Measurements from ENCODE around the gene GID8. TPM values are rescaled to one million over a fixed set of nuclear protein-coding genes. Genes with fewer than 3 reads are reported as not detected.

GID8 gene
- total and polyA plus RNA-seq, 2 donors (not counting 3 experiments of a cell fraction or from before 2014, with no cell fraction given), result 25.3 to 34.6 TPM

DNA sequence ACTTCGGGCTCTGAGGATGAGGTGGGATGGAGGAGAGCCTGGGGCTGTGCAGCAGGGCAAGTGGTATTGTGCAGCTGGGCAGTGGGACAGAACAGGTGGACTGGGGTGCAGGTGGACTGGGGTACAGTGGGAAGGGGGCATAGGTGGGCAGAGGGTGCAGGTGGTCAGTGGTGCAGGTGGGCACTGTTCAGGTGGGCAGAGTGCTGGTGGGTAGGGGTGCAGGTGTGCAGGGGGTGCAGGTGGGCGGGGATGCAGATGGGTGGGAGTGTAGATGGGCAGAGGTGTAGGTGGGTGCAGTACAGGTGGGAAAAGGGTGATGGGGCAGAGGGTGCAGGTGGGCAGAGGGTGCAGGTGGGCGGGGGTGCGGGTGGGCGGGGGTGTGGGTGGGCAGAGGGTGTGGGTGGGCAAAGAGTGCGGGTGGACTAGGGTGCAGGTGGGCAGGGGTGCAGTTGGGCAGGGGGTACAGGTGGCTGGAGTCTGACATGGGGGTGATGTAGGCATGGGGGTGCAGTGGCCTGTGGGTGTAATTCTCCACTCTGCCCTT lies 48.4 kb downstream of the GID8 start:
- dilution Hi-C loops (cut with MboI; ENCODE audit: extremely low pct_ligation_motif_present, low sequenced_read_pairs), result no loop called here
- Histone ChIP-seq H3K4me1 (ENCODE audit: control insufficient read depth, extremely low read depth, insufficient read depth, low read length) (no peaks in the 10 kb centered on the region), H3K9me3 (replicated peaks; ENCODE audit: control insufficient read depth, insufficient read depth, low read length) (no peaks in the 10 kb centered on the region), H3K27me3 (ENCODE audit: control insufficient read depth in 2 of 2, insufficient read depth in 2 of 2, low read length in 2 of 2) (peaks cover 3% of the 10 kb centered on the region in 2 experiments), H3K4me2 (ENCODE audit: insufficient read depth, low read length) (no peak overlapping the region), H2AFZ (ENCODE audit: low read depth, low read length) (no peak overlapping the region), H3K36me3 (ENCODE audit: control insufficient read depth in 2 of 2, extremely low read depth in 1 of 2, insufficient read depth in 2 of 2, low read length in 2 of 2) (no peaks in the 10 kb centered on the region), H4K20me1 (replicated peaks; ENCODE audit: control insufficient read depth, extremely low read depth, insufficient read depth, low read length) (no peaks in the 10 kb centered on the region), H3K9ac (replicated peaks; ENCODE audit: extremely low read depth, insufficient read depth, low read length) (no peak overlapping the region), H3K9me1 (replicated peaks; ENCODE audit: control insufficient read depth, extremely low read depth, insufficient read depth, low read length) (no peaks in the 10 kb centered on the region), H3K79me2 (ENCODE audit: control insufficient read depth, insufficient read depth, low read length) (no peaks in the 10 kb centered on the region), H3K4me3 (replicated peaks in 1 of 3; ENCODE audit: insufficient read depth in 1 of 3, low read depth in 1 of 3, low read length in 3 of 3) (no peak overlapping the region), H3K27ac (ENCODE audit: insufficient read depth, low read depth, low read length) (no peak overlapping the region)
- ChIA-PET CTCF (interaction anchor here (2.2 kb wide), 1 partner anchor 14 kb away, joined by 12 read pairs; no protein-coding TSS in a partner anchor), POLR2A (no interaction called here)
- BruUV-seq (replicated peaks), result no TSS peak
- TF ChIP-seq GATA2 (IDR thresholded peaks at IDR 0.05; ENCODE audit: insufficient read depth, insufficient read length, low read depth, low read length), result no peak
- TF ChIP-seq FOS (IDR thresholded peaks at IDR 0.05; ENCODE audit: borderline replicate concordance, insufficient read depth, low read length), result no peak
- TF ChIP-seq JUN (IDR thresholded peaks at IDR 0.05; ENCODE audit: borderline replicate concordance, insufficient read depth, insufficient read length, low read depth), result no peak
- TF ChIP-seq POLR2A (IDR thresholded peaks at IDR 0.05; ENCODE audit: low read depth, low read length), result no peak
- TF ChIP-seq EZH2 (IDR thresholded peaks at IDR 0.05; ENCODE audit: borderline replicate concordance, low read depth, low read length, severe bottlenecking), result no peak
- no peak for TF ChIP-seq POLR2AphosphoS5 (IDR thresholded peaks at IDR 0.05; ENCODE audit: insufficient read depth, low read depth, low read length)
- TF ChIP-seq, protein P1, sequence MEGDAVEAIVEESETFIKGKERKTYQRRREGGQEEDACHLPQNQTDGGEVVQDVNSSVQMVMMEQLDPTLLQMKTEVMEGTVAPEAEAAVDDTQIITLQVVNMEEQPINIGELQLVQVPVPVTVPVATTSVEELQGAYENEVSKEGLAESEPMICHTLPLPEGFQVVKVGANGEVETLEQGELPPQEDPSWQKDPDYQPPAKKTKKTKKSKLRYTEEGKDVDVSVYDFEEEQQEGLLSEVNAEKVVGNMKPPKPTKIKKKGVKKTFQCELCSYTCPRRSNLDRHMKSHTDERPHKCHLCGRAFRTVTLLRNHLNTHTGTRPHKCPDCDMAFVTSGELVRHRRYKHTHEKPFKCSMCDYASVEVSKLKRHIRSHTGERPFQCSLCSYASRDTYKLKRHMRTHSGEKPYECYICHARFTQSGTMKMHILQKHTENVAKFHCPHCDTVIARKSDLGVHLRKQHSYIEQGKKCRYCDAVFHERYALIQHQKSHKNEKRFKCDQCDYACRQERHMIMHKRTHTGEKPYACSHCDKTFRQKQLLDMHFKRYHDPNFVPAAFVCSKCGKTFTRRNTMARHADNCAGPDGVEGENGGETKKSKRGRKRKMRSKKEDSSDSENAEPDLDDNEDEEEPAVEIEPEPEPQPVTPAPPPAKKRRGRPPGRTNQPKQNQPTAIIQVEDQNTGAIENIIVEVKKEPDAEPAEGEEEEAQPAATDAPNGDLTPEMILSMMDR (IDR thresholded peaks at IDR 0.05; ENCODE audit: extremely low read depth in 1 of 2, insufficient read depth in 1 of 2, low read depth in 1 of 2, low read length in 2 of 2), result no peak
- TF ChIP-seq, protein P2, sequence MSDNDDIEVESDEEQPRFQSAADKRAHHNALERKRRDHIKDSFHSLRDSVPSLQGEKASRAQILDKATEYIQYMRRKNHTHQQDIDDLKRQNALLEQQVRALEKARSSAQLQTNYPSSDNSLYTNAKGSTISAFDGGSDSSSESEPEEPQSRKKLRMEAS (IDR thresholded peaks at IDR 0.05; ENCODE audit: insufficient read depth, insufficient read length), result no peak
- TF ChIP-seq MYC (IDR thresholded peaks at IDR 0.05; ENCODE audit: low read depth, low read length), result no peak
- DNase-seq (ENCODE audit: low read depth, low spot score) (no peak), FAIRE-seq (no peak)
- intact Hi-C loops (cut with micrococcal nuclease), result no loop called here
